A204.1 (cell line): ENCODE data around the gene SPDYE16.
"Not testable (repeated sequence)": the region's sequence is repeated elsewhere in the genome, so short reads cannot be mapped to it uniquely, and the experiment has no call there.

Experiments used
- FAIRE-seq: peaks from 2 replicates; lab custom pipeline; 2012; peaks lifted over from hg19 to GRCh38; lab: Jason Lieb, UNC

Gene SPDYE16

GRCh38 chr7:76549025-76549854, 6.1 kb upstream of the SPDYE16 start:
- FAIRE-seq: not testable (repeated sequence)

GRCh38 chr7:76531643-76532042, 11.5 kb downstream of the SPDYE16 start:
- FAIRE-seq: not testable (repeated sequence)

GRCh38 chr7:76526183-76526582, 16.9 kb downstream of the SPDYE16 start:
- FAIRE-seq: not testable (repeated sequence)

GRCh38 chr7:76516932-76517331, 26.2 kb downstream of the SPDYE16 start:
- not testable (repeated sequence) for FAIRE-seq

GRCh38 chr7:76515999-76516443, 27.1 kb downstream of the SPDYE16 start:
- FAIRE-seq: no peak

GRCh38 chr7:76514926-76515771, 27.9 kb downstream of the SPDYE16 start:
- FAIRE-seq: no peak

- no peak for FAIRE-seq
These were observed 29.0 kb downstream of the SPDYE16 start for GRCh38 chr7:76513817-76514799.

- no peak for FAIRE-seq
These were observed 29.9 kb downstream of the SPDYE16 start for GRCh38 chr7:76512941-76513816.

- not testable (repeated sequence) for FAIRE-seq
These were observed 30.9 kb downstream of the SPDYE16 start for GRCh38 chr7:76511911-76512885.

GRCh38 chr7:76511200-76511910, 31.7 kb downstream of the SPDYE16 start:
- not testable (repeated sequence) for FAIRE-seq

- FAIRE-seq: no peak
These were observed 32.9 kb downstream of the SPDYE16 start, which contains the start of gene UPK3B for GRCh38 chr7:76509931-76510877. Gene UPK3B (plus strand): TSS chr7:76510552. CDS start chr7:76510653, 101 bp downstream.

- no peak for FAIRE-seq
These were observed 35.2 kb downstream of the SPDYE16 start for GRCh38 chr7:76507723-76508406.

- FAIRE-seq: not testable (repeated sequence)
These were observed 36.5 kb downstream of the SPDYE16 start for GRCh38 chr7:76506643-76507042.

- no peak for FAIRE-seq
These were observed 37.0 kb downstream of the SPDYE16 start for GRCh38 chr7:76506081-76506440.

GRCh38 chr7:76505168-76506080, 37.7 kb downstream of the SPDYE16 start:
- FAIRE-seq: no peak
